Colonic mucosa (tissue), 4 donors: ENCODE measurements around the gene VSTM2B. TPM values are rescaled to one million over a fixed set of nuclear protein-coding genes. Genes with fewer than 3 reads are reported as not detected.

Source experiments
- DNase-seq: peaks from one replicate; pipeline ENCODE4 v3.0.0-alpha.2; 2020
- H3K27ac ChIP-seq: fragments of 200-600 bp; one replicate; pipeline ENCODE4 v1.8.0; 2021
- H3K27me3 ChIP-seq: fragments of 200-600 bp; one replicate; pipeline ENCODE4 v1.8.0; 2021
- H3K36me3 ChIP-seq: fragments of 200-600 bp; one replicate; pipeline ENCODE4 v1.8.0; 2021
- H3K4me1 ChIP-seq: fragments of 200-600 bp; one replicate; pipeline ENCODE4 v1.8.0; 2021; ENCODE audit warnings: mild to moderate bottlenecking
- H3K4me3 ChIP-seq: fragments of 200-600 bp; one replicate; pipeline ENCODE4 v1.8.0; 2021
- H3K9ac ChIP-seq, 2 donors: one replicate each; pipeline ENCODE4 v1.7.0; 2013; ENCODE audit warnings: control low read depth in 2 of 2, low read depth in 2 of 2, low read length in 2 of 2
- H3K9me3 ChIP-seq: fragments of 200-600 bp; one replicate; pipeline ENCODE4 v1.8.0; 2021
- intact Hi-C: fragments of 100-400 bp; cut with DNase I; formaldehyde crosslinking; loops from one replicate; pipeline ENCODE4 v1.14.1; 2022
- total RNA-seq, 2 donors: library from RNA; stranded (reverse); fragmentation: NEBNext Ultra II Directional in 1 of 2; extraction: Animal tissue kit (Norgen Biotek cat#: 25700) in 1 of 2; gene quantifications; one replicate each; pipeline ENCODE4 v1.2.1, GENCODE V29; 2021
- TF ChIP-seq, protein P1 (sequence below): fragments of 200-600 bp; IDR thresholded peaks from one replicate; pipeline ENCODE4 v1.8.0; 2022; ENCODE audit warnings: antibody characterized with exemption, mild to moderate bottlenecking
- donor health status: healthy.
- donor health status: DM: no; HTN: no; CAD: no.
- donor health status: DM: no; HTN: no; CAD: no.

The VSTM2B gene
- total RNA-seq, 2 donors from 2014 or later, result not detected

GRCh38 chr19:29609636-29610035 is 83.8 kb downstream of the VSTM2B start:
- no peak overlapping the region for H3K27ac ChIP-seq
- peaks cover 10% of the 10 kb centered on the region for H3K36me3 ChIP-seq
- intact Hi-C loops, result loop anchor here (2.0 to 10.0 kb wide), 3 partner anchors 48 to 107 kb away; no protein-coding TSS in a partner anchor
- peaks cover 8% of the 10 kb centered on the region for H3K4me1 ChIP-seq
- H3K4me3 ChIP-seq, result no peak overlapping the region
- TF ChIP-seq, protein P1, sequence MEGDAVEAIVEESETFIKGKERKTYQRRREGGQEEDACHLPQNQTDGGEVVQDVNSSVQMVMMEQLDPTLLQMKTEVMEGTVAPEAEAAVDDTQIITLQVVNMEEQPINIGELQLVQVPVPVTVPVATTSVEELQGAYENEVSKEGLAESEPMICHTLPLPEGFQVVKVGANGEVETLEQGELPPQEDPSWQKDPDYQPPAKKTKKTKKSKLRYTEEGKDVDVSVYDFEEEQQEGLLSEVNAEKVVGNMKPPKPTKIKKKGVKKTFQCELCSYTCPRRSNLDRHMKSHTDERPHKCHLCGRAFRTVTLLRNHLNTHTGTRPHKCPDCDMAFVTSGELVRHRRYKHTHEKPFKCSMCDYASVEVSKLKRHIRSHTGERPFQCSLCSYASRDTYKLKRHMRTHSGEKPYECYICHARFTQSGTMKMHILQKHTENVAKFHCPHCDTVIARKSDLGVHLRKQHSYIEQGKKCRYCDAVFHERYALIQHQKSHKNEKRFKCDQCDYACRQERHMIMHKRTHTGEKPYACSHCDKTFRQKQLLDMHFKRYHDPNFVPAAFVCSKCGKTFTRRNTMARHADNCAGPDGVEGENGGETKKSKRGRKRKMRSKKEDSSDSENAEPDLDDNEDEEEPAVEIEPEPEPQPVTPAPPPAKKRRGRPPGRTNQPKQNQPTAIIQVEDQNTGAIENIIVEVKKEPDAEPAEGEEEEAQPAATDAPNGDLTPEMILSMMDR, result no peak
- H3K9me3 ChIP-seq, result no peaks in the 10 kb centered on the region
- no peak for DNase-seq
- H3K9ac ChIP-seq, result no peak overlapping the region
- H3K27me3 ChIP-seq, result no peaks in the 10 kb centered on the region

- intact Hi-C loops, result loop anchor here (2.0 to 10.0 kb wide), 3 partner anchors 47 to 107 kb away; no protein-coding TSS in a partner anchor
- no peak overlapping the region for H3K4me3 ChIP-seq
- H3K9ac ChIP-seq, result no peak overlapping the region
- H3K9me3 ChIP-seq, result no peaks in the 10 kb centered on the region
- peaks cover 10% of the 10 kb centered on the region for H3K36me3 ChIP-seq
- DNase-seq, result no peak
- no peak overlapping the region for H3K27ac ChIP-seq
- no peaks in the 10 kb centered on the region for H3K27me3 ChIP-seq
- H3K4me1 ChIP-seq, result peaks cover 6% of the 10 kb centered on the region
- TF ChIP-seq, protein P1, result no peak
These were observed 84.4 kb downstream of the VSTM2B start for GRCh38 chr19:29610213-29610573.

DNA sequence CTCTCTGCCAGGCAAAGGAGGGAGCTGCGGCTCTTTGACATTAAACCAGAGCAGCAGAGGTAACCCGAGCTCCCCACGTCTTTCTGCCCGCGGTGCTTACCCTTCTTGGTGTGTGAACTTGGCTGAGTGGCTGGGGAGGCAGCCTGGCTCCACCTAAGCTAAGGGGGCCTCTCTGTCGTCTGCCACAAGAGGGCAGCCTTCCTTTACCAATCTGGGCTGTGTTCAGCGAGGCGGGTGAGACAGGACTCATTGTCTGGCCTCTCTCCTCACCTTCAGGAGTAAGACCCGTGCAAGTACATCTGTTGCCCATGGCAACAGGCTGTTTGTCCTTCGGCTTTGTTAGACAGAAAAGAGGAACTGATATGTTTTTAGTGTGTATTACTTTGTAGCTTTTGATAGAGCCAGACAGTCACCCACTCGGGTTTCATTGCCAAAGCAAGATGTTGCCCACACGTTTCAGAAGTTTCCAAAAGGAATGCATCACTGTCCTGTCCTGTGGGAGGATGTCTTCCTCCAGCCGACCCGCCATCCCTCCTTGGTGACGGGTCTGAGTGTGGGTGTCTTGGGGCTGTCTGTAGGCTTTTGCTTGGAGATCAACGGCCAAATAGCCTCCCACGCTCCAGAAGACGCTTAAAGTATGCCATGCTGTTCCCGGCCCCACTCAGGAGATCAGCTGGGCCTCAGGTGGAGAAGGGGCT is 84.9 kb downstream of the VSTM2B start:
- Histone ChIP-seq H3K4me1 (peaks cover 4% of the 10 kb centered on the region), H3K27me3 (no peaks in the 10 kb centered on the region), H3K36me3 (peaks cover 10% of the 10 kb centered on the region), H3K27ac (no peak overlapping the region), H3K9ac (no peak overlapping the region), H3K9me3 (no peaks in the 10 kb centered on the region), H3K4me3 (no peak overlapping the region)
- DNase-seq, result peak; percentile 74
- intact Hi-C loops, result loop anchor here (2.0 to 10.0 kb wide), 3 partner anchors 47 to 106 kb away; no protein-coding TSS in a partner anchor
- TF ChIP-seq, protein P1, result peak; percentile 83

DNA sequence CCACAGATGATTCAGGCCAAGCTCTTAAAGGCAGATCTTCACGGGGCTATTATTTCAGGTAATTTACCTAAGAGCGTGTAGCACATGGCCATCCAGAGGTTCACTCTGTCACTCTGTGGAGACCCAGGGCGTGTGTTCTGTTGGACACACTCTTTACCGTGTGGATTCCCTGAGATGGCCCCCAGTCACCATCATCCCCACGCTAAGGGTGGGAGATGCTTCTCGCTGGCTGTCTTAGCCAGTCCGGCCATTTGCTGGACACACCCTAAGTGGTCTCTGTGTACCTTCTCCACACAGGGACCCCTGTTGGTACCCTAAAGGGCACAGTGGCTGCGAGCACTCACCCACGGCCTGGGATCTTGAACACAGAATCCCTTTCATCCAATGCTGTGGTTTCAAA is 86.3 kb downstream of the VSTM2B start:
- Histone ChIP-seq H3K27ac (no peak overlapping the region), H3K4me3 (no peak overlapping the region), H3K27me3 (no peaks in the 10 kb centered on the region), H3K9ac (no peak overlapping the region), H3K36me3 (peaks cover 10% of the 10 kb centered on the region), H3K9me3 (no peaks in the 10 kb centered on the region), H3K4me1 (no peaks in the 10 kb centered on the region)
- TF ChIP-seq, protein P1, result no peak
- DNase-seq, result no peak
- intact Hi-C loops, result loop anchor here (5.0 to 10.0 kb wide), 2 partner anchors 45 to 83 kb away; no protein-coding TSS in a partner anchor

- no peaks in the 10 kb centered on the region for H3K9me3 ChIP-seq
- no peaks in the 10 kb centered on the region for H3K4me1 ChIP-seq
- H3K27ac ChIP-seq, result no peak overlapping the region
- H3K27me3 ChIP-seq, result no peaks in the 10 kb centered on the region
- intact Hi-C loops, result loop anchor here (5.0 to 10.0 kb wide), 2 partner anchors 44 to 82 kb away; no protein-coding TSS in a partner anchor
- H3K36me3 ChIP-seq, result peaks cover 10% of the 10 kb centered on the region
- H3K9ac ChIP-seq, result no peak overlapping the region
- TF ChIP-seq, protein P1, result no peak
- no peak for DNase-seq
- no peak overlapping the region for H3K4me3 ChIP-seq
These were observed 87.2 kb downstream of the VSTM2B start for GRCh38 chr19:29612801-29613595.
